ENCODE results near the gene MRS2. TPM values are rescaled to one million over a fixed set of nuclear protein-coding genes. Genes with fewer than 3 reads are reported as not detected.

Gene MRS2
- total RNA-seq, 2 donors from 2014 or later: 17.9 to 20.2 TPM

DNA sequence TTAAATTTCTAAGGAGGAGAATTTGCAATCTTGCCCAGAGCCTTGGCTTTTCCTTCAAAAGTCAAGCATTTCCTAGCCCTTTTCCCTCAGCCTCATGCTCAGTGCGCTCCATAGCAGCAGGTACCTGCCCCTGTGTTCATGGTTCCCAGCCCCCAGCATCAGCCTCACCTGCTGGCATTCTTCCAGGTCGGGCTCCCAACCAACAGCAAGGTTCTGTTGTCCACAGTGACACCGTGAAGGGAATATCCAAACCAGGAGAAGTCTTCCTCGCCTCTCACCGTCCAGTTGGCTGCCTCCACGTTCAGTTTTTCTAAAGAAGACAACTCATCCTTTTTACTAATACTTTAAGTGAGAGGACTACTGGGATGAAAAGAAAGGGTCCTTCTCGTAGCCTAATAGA is 43.9 kb downstream of the MRS2 start:
- Histone ChIP-seq H3K36me3 (peaks cover 8% of the 10 kb centered on the region), H3K27ac (no peak overlapping the region), H3K4me3 (no peak overlapping the region), H3K27me3 (replicated peaks; ENCODE audit: insufficient read depth) (no peaks in the 10 kb centered on the region), H3K4me1 (ENCODE audit: control insufficient read depth in 1 of 2, low read depth in 2 of 2) (no peaks in the 10 kb centered on the region), H3K9me3 (no peaks in the 10 kb centered on the region)
- TF ChIP-seq, protein P1, sequence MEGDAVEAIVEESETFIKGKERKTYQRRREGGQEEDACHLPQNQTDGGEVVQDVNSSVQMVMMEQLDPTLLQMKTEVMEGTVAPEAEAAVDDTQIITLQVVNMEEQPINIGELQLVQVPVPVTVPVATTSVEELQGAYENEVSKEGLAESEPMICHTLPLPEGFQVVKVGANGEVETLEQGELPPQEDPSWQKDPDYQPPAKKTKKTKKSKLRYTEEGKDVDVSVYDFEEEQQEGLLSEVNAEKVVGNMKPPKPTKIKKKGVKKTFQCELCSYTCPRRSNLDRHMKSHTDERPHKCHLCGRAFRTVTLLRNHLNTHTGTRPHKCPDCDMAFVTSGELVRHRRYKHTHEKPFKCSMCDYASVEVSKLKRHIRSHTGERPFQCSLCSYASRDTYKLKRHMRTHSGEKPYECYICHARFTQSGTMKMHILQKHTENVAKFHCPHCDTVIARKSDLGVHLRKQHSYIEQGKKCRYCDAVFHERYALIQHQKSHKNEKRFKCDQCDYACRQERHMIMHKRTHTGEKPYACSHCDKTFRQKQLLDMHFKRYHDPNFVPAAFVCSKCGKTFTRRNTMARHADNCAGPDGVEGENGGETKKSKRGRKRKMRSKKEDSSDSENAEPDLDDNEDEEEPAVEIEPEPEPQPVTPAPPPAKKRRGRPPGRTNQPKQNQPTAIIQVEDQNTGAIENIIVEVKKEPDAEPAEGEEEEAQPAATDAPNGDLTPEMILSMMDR (IDR thresholded peaks at IDR 0.05): no peak
- ATAC-seq (ENCODE audit: insufficient number of reproducible peaks, low FRiP score, low read depth) (no peak), DNase-seq (ENCODE audit: low spot score) (no peak)

DNA sequence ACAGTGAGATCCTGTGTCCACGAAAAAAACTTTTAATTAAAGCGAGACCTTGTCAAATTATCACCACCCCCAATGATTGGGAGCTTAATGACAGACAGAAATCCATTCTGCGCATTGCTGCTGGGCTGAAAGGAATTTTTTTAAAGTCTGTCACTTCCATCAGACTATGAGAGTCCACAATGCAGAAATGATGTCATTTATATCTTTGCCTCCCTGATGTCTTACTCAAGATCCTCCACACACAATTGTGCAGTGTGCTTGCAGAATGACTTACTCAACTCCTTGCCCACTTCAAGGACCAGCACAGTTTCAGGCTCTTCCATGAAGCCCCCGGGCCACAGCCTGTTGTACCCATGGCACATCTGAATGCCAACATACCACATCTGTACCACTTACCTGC is 45.7 kb downstream of the MRS2 start:
- Histone ChIP-seq H3K4me1 (ENCODE audit: control insufficient read depth in 1 of 2, low read depth in 2 of 2) (no peaks in the 10 kb centered on the region), H3K27me3 (replicated peaks; ENCODE audit: insufficient read depth) (no peaks in the 10 kb centered on the region)
- ATAC-seq (ENCODE audit: insufficient number of reproducible peaks, low FRiP score, low read depth): no peak

DNA sequence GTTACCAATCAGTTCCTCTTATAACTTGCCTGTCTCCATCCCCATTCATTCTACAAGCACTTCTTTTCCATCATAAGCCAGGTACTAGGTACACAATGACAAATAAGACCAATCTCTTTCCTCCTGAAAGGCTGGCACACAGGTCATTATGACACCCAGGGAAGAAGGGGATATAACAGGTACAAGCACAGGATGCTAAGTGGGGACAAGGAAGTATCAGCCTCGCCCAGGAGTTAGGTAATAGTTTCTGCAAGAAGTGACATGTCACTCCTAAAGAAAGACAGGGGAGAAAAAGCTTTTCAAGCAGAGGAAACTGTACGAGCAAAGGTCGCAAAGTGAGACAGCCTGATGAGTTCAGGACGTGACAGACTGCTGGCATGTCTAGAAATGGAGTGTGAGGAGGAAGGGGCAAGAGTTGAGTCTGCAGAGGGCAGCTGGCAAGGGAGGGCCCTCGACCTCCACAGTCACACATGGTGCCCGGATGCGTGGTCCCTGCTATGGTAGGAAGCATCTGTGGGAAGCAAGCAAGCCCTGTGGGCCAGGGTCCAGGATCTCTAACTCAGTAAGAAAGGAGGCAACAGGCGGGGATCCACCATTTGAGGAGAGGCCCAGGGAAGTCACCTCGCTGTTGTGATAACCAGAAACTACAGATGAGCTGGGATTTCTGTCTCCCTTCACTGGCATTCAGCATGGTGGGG is 46.2 kb downstream of the MRS2 start:
- Histone ChIP-seq H3K27me3 (replicated peaks; ENCODE audit: insufficient read depth) (no peaks in the 10 kb centered on the region), H3K27ac (no peak overlapping the region), H3K9me3 (no peaks in the 10 kb centered on the region), H3K4me1 (ENCODE audit: control insufficient read depth in 1 of 2, low read depth in 2 of 2) (no peaks in the 10 kb centered on the region), H3K36me3 (peaks cover 8% of the 10 kb centered on the region), H3K4me3 (no peak overlapping the region)
- DNase-seq (ENCODE audit: low spot score) (no peak), ATAC-seq (ENCODE audit: insufficient number of reproducible peaks, low FRiP score, low read depth) (no peak)
- TF ChIP-seq, protein P1 (IDR thresholded peaks at IDR 0.05): no peak

More for the DNA sequence above, 45.7 kb downstream of the MRS2 start:
- Histone ChIP-seq H3K27ac (no peak overlapping the region), H3K9me3 (no peaks in the 10 kb centered on the region), H3K36me3 (peaks cover 8% of the 10 kb centered on the region), H3K4me3 (no peak overlapping the region)
- TF ChIP-seq, protein P1 (IDR thresholded peaks at IDR 0.05): no peak
- DNase-seq (ENCODE audit: low spot score): no peak

DNA sequence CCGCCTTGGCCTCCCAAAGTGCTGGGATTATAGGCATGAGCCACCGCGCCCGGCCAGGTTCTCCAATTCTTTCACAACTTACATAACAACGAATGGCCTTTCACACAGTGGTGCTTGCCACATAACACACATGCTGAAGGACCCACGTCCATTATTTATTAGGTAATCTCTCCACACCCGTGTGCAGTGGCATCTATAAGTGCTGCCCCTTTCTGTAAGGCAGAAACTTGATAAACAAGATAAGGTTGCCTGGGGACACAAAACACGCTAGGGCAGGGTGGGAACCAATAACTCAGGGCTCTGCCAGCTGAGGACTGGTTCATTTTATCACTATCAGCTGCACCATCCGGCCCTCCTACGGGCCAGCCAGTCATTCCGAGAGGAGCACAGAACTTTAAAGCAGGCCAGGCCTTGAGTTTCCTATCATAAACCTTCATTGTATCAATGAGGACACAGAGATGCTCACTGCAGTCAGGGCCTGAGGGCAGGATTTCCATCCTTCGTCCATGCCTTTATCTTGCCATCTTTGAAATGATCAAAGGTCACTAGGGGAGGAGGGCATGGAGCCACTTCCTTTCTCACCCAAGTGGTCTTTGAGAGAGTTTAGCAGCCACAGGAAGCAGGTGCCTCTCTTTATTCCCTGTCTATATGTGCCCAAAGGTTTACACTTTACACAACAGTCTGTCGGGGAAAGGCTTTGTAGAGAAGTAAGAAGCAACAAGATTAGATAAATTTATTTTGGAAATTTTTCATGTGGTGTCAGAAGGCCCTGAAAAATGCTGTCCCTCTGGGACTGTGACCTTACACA is 49.0 kb downstream of the MRS2 start:
- TF ChIP-seq, protein P1 (IDR thresholded peaks at IDR 0.05): no peak
- ATAC-seq (ENCODE audit: insufficient number of reproducible peaks, low FRiP score, low read depth): no peak
- peaks cover 6% of the 10 kb centered on the region for H3K36me3 ChIP-seq
- no peaks in the 10 kb centered on the region for H3K4me1 ChIP-seq (ENCODE audit: control insufficient read depth in 1 of 2, low read depth in 2 of 2)
- H3K27ac ChIP-seq: no peak overlapping the region
- no peaks in the 10 kb centered on the region for H3K9me3 ChIP-seq
- H3K27me3 ChIP-seq (replicated peaks; ENCODE audit: insufficient read depth): no peaks in the 10 kb centered on the region
- no peak for DNase-seq (ENCODE audit: low spot score)
- H3K4me3 ChIP-seq: no peak overlapping the region

DNA sequence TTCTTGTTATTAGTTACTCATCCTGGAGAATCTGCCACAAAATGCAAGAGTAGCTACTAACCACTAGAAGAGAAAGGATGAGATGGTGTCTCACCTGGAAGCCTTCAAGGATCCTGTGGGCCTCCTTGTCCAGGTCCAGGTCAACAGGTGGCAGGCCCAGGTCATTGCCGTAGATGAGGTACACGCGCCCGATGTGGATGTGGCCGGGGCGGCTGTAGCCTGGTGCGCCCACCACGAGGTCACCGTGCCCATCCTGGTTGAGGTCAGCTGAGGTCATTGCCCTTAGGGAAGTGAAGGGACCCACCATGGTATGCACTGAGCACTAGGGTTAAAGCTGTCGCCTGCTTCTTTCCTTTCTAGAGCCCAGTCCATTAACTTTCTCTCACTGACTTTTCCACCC is 51.2 kb downstream of the MRS2 start:
- Histone ChIP-seq H3K27me3 (replicated peaks; ENCODE audit: insufficient read depth) (no peaks in the 10 kb centered on the region), H3K4me3 (no peak overlapping the region), H3K4me1 (ENCODE audit: control insufficient read depth in 1 of 2, low read depth in 2 of 2) (no peaks in the 10 kb centered on the region), H3K9me3 (no peaks in the 10 kb centered on the region), H3K36me3 (no peaks in the 10 kb centered on the region), H3K27ac (no peak overlapping the region)
- ATAC-seq (ENCODE audit: insufficient number of reproducible peaks, low FRiP score, low read depth) (no peak), DNase-seq (ENCODE audit: low spot score) (no peak)
- TF ChIP-seq, protein P1 (IDR thresholded peaks at IDR 0.05): no peak
